ENCODE data around the gene ATP8B3.

Gene ATP8B3

GRCh38 chr19:1739960-1740629 lies 72.0 kb downstream of the ATP8B3 start:
- no peak for DNase-seq

GRCh38 chr19:1736927-1737326 lies 75.1 kb downstream of the ATP8B3 start:
- DNase-seq: no peak

- DNase-seq: no peak
These were observed 75.8 kb downstream of the ATP8B3 start for GRCh38 chr19:1736280-1736679.

- DNase-seq: no peak
These were observed 77.6 kb downstream of the ATP8B3 start for GRCh38 chr19:1734321-1734966.
